NCI-H1436 (cell line): ENCODE measurements around the gene PTPRF.

Experiments used
- DNase-seq: peaks from one replicate; lab custom pipeline; 2025; lab: John Stamatoyannopoulos, UW

PTPRF gene

DNA sequence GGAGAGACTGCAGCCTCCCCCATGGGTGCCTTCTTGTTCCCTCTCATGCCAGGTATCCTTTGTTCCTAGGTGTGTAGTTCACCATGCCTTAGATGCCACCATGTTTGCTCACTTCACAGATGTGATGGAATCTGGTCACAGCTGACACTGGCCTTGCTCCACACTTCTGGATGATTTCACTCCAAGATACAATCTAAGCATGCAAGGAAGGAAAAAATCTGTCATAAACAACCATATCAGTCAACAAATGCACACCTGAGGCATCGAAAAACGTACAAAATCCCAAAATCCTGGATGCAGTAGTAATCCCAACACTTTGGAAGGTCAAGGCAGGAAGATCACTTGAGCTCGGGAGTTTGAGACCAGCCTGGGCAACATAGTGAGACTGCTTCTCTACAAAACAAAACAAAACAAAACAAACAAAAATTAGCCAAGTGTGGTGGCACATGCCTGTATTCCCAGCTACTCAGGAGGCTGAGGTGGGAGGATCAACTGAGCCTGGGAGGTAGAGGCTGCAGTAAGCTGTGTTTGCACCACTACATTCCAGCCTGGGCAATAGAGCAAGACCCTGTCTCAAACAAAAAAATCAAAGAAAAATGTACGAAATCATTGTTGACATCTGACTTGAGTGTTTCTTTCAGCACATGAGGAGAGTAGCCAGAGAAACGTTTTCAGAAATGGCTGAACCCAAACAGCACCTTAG, 17.1 kb upstream of the PTPRF start:
- no peak for DNase-seq

DNA sequence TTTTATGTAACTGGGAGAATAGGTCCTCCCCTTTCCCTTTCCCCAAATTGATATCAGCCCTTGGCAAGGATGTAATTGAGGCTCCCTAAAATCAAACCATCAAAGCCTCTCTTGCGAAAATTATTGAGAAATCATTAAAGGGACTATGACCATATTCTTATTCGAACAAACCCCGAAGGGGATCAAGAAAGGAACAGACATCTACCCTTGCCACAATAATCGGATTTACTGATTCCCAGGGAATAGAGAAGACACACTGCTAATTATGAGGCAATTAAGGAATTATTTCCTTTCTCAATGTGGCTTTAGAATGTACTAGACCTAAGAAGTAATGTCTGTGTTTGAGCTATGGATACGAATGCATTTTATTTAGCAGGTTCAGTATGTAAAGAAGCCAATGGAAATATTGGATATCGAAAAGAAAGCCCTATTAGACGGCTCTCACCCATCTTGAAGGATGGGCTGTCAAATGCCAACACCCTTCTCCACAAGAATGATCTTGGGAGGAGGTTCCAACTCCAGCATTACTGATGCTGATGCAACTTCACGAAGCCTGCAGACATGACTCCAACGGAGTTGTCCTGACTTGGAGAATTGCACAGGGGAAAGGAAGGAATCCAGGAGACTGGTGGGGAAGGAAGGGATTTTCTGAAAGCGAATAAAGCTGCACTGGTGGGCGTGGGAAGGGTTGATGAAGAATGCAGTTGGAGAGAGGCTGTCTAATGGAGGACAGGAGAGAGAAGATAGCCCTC, 11.6 kb upstream of the PTPRF start:
- no peak for DNase-seq

DNA sequence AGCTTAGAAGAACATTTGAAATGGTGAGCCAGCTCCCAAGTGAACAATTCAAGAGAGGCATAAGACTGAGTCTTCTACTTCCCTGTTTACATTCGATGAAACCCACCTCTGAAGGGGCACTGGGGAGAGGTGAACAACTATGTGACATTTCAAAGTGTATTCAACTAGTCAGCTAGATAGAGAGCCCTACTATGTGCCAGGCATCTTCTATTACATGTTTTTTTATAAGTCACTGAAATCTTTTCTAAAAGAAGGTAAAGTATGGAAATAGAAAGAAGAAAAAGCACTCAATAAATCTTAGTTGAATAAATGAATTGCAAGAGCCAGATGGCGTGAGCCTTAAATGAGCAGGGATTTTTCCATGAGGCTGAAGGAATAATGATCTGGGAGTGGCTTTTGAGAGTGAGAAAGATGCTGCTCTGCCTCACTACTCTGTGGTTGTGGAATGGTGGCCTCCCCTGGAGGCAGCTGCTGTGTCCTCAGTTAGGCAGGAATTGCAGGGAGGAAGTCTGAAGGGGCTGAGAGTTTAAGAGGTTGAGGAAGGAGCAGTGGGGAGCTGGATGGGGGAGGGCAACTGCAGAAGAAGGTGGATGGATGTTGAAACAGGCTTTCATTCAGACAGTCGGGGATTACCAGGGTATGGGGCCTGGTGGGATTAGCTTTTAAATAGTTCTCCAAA, 10.4 kb upstream of the PTPRF start:
- no peak for DNase-seq

DNA sequence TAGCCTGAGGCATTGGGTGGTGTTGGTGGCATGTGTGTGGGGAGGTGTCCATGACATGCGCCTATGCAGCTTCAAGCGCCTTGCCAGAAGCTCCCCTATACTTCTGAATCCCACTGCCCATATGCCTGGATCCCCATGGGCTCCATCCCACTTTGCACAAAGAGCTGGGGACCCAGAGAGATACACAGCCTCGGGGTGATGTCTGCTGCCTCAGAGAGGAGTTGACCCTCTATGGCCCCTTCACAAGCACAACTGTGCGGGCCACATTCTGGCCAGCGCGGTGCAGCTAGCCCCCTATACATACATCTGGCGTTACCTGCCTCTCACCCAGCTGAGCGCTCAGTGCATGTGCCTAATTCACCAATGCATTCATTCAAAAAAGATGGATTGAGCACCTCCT, 9.6 kb upstream of the PTPRF start:
- no peak for DNase-seq

DNA sequence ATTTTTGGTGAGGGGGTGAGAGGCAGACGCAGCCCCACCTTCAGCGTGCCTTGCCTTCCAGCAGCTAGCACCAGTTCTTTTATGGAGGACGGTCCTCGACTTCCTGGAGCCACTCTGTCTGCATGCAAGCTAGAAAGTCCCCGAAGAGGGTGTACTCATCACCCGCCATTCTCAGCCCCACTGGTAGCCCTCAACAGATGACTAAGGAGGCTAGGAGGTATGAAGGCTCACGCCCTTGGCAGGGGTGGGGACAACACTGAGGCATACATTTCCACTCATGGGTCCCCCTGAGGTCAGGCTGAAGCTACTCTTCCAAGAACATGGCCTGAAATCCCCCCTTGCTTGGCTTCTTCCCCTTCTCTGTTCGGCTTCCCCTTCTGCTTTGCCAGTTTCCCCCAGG, 8.9 kb upstream of the PTPRF start:
- DNase-seq = no peak

DNA sequence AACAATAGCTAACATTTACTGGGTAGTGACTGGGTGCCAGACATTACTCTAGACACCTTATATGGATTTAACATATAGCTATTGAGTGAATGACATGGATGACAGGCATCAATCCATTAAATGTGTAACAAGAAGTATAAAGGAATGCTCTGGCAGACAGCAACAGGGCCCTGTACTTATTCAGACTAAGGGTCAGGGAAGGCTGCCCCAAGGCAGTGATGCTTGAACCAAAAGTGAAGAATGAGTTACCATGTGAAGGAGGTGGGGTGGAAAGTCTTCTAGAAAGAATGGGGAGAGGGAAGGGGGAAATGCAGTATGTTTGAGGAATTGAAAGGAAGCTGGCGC, 8.3 kb upstream of the PTPRF start:
- DNase-seq = no peak

DNA sequence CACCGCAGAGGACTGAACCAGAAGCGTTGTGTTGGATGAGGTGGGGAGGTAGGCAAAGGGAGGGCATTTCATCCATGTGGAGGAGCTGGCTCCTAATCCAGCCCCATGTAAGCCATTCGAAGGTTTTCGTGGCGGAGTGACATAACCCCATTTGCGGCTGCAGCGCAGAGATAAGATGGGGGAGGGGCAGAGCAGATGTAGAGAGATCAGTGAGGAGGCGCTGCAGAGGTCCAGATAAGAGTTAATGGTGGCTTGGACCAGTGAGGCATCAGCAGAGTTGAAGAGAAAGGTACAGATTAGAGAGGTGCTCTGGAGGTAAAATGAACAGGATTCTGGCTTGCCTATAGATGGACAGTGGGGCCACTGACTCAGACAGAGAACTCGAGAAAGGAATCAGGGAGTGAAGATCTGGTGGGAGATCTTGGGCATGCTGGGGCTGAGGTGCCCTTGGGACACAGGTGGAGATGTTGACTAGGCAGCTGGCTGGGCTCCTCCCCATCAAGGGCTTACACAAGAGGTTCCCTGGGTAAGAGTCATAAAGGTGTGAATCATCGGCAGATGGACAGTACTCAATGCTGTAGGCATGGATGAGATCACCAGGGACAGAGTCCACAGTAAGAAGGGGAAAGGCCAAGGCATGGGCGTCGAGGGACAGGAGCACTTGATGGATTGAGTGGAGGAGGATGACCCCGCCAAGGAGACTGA, 7.8 kb upstream of the PTPRF start:
- DNase-seq = no peak

DNA sequence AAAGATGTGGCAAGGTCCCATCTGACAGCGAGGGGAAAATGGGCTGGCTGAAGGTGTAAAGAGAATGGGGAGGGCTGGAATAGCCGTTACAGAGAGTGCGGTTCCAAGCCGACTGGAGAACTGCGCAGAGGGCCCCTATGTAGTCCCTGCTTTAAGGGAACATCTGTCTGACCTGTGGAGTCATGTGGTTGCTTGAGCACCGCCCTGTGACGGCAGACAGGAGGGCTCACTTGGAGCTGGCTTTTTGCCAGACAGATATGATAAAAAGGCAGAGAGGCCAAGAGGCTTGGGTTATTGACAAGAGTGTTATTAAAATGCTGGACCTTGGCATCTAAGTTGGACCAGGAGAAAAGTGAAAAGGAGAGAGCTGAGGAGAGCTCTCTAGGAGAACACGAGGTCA, 5.9 kb upstream of the PTPRF start:
- DNase-seq = no peak

DNA sequence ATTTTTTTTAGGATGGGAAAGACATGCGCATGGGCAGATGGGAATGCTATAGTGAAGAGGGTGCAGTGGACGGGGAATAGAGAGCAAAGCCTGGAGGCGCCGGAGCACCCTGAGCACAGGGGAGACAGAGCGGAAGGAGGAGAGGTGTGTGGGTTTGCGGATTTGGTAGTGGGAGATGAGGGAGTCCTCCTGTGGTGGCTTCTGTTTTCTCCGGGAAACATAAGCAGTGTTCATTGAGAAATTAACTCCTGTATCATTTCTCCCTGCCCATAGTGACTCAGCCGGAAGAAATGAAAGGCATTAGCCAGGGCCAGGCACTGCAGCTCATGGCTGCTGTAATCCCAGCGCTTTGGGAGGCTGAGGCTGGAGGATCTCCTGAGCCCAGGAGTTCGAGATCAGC, 4.7 kb upstream of the PTPRF start:
- no peak for DNase-seq

DNA sequence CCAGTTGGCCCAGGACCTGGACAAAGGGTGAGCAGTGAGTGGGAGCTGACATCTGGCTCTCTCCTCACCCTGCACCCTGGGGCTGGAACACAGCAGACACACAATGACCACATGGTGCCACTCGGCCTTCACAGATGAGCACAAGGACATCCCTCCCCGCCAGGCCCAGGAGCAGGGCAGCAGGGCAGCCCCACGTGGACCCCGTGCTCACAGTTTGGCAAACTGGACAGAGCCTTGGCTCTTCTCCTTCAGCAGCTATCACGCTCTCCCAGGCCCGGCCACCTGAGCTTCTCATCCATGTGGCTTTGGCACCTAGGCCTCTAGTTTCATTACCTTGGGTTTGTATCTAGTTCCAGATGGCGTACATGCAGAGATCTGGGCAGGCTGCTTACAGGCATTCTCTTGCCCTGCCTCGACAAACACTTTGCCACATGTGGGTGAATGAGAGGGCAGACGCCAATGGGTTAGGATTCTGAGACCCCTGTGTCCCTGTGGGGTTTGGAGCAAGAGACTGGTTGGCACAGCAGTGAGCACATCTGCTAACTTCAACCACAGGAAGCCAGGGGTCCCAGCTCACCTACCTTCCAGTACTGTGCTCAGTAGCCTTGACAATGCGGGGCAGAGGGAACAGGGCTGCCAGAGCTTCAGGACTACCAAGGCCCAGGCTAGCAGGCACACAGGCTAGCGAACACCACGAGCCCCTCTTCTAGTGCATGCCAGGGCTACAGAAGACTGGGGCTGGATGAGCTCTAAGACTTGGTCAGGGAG, 3.4 kb upstream of the PTPRF start:
- no peak for DNase-seq

DNA sequence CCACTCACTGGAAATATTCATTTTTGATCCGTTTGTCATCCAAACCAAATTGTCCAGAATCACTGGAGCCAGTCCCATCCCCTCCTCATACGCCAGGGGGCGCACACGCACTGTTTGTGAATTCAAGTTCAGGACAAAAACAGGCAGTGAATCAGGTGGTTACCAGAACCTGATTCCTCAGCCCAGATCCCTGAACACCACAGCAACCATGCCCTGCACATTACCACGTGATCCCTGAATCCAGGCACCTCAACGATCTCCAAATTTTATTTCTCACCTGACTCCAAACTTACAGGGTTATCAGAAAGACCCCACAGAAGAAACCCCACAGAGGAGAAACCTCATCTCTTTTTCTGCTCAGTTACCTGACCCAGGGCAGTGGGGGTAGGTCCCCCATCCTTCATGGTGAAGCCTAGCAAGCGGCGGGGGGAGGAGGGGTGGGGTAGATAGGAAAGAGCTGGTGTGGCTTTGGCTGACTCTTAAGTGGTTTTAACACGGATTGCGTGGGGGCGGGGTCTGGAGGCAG, 1.4 kb upstream of the PTPRF start:
- peak; percentile 84 for DNase-seq

DNA sequence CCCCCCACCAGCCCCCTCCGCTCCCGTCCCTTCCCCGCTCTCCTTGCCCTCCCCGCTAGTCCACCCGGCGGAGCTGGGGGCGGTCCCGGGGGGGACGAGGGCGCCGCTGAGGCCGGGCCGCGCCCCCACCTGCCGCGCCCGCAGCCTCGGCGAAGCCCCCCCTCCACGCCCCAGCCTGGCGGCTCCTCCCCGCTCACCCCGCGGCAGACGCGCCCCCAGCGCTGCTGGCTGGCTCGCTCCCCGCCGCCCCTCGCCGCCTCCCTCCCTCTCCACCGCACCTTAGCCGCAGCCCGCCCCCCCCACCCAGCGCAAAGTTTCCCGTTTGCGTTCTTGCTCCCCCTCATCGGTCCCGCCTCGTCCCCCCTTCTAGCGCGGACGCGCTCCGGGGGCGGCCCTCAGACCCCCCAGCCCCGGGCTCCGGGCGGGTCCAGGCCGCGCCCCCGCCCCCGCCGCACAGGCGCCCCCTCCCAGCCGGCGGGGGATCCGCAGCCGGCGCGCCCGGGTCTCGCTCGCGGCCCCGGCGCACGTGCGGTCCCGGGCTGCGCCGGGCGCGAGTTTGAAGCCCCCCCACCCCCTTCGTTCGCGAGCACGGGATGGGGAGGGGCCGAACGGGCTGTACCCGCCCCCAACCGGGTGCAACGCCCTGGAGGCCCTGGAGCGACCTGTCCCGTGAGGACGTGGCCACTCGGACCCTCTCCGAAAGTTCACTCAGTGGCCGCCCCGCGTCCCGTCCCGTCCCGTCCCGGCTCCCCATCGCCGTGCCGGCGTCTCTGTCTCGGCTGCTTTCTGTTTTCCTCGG, 623 bp downstream of the PTPRF start:
- peak; percentile 30 for DNase-seq

DNA sequence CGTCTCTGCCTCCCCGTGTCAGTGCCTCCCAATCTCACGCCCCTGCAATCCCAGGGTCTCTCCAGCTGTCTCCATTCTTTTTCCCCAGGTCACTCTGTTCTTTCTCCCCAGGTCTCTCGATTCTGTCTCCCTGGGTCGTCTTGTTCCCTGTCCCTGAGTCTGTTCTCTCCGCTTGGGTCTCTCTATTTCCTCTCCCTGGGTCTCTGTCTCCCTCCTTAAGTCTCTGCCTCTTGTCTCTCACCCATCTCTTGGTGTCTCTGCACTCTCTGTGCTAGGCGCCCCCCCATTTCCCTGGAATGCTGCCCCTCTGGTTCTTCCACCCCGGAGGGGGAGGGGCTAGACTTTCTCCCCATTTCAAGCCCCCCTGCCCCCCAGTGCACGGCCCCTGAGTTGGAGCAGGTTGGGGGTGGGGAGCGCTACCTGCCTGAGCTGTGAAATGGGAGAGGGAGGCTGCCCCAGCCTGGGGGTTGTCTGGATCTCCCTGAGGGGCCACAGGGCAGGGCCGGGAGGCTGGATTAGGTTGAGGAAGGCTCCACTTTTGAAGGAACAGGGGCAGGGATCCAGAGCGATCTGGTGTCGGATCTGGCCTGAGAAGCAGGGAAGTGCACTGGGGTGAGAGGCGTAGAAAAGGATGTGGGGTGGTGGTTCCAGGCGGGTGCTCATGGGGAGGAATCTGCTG, 1.4 kb downstream of the PTPRF start:
- DNase-seq = no peak

DNA sequence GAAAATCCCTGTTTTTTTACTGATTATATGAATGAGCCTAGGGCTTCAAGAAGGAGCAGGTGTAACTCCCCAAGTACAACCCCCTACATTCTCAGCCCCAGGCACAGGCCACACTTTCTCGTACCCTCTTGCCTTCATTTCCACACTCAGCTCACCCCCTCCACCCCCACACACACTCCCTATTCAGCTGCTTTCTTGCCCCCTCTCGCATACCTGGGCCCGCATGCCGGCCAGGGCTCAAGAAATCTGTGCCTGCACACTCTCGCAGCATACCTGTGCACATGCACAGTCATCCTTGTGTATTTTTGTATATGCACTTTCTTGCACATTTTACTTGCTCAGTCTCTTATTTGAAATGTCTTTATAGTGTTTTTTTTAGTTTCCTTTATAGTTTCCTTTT, 2.0 kb downstream of the PTPRF start:
- no peak for DNase-seq

DNA sequence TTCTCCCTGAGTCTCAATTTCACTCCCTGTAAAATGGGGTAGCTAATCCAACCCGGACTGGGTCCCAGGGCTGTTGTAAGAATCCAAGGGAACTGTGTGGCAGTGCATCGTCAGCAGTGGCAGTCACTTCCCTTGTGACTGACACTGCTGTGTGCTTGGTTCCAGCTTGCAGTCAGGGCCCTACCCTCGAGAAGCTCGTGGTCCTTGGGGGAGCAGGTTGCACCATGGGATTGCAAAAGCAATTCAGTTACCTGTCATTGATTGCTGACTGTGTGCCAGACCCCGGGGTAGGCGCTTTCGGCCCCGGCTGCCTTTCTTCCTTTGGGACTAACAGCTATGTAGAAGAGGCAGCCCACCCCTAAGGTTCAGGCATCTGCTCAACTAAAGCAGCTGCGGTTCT, 2.9 kb downstream of the PTPRF start:
- DNase-seq = no peak

DNA sequence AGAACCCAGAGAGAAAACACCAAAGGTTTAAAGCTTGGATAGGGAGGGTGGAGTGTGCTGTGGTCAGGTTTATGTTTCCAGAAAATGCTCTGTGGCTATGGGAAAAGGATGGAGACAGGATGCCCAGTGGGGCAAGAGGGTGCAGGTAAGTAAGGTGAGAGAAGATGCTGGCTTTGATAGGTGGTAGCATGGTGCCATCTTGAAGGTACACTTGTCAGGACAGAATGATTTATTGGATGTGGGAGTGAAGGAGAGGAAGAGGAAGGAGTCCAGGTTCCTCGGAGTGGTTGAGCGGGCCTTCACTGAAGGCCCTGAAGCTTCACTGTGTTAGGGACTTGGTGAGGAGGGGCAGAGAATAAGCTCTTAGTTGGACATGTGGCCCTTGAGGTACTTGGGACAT, 3.6 kb downstream of the PTPRF start:
- no peak for DNase-seq

DNA sequence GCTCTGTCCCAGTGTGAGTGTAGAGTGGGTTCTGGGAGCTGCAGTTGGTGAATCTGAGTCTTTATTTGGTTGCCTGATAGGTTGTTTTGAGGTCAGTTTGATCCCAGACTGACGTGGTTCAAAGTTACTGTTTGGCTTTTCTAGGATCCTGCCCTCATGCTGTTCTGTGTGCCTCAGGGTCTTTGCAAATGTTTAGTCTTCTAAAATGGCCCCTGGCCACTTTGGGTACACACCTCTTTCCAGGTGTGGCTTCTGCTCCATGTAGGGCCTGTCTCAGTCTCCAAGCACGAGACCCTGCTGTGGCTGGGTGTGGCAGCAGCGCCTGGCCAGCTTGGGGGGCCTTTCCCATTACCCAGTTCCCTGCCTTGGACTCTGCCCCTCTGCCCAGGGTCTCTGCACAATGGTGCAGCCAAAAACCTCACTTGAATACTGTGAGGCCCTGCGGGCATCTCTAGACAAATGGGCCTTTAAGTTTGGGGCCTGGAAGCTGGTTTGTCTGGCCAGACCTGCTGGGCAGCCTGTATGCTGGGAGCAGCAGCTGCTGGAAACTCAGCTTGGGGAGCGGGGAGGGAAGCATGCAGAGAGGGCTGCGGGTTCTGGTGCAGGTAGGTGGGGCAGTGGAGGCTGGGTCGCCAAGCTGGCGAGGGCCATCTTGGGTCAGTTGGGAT, 5.6 kb downstream of the PTPRF start:
- no peak for DNase-seq

DNA sequence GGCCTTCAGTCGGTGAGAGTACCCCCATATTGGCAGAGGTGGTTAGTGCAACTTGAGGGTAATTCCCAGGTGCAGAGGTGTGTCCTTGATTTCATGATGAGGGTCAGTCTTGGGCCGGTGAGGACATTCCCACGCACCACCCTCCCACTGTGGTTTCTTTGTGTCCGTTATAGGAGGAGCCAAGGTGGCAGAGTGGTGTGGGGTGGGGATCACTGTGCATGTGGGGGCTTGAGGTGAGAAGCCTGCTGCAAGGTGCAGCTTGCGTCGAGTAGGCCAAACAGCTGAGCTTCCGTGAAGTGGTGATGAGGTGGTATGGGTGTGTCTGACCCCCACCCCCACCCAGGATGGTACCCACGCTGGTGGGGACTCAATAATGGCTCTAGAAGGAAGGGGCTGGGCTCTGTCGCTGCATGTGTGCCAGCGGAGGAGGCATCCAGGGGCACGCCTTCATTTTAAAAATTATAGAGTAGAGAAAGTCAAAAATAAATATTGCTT, 6.2 kb downstream of the PTPRF start:
- no peak for DNase-seq

DNA sequence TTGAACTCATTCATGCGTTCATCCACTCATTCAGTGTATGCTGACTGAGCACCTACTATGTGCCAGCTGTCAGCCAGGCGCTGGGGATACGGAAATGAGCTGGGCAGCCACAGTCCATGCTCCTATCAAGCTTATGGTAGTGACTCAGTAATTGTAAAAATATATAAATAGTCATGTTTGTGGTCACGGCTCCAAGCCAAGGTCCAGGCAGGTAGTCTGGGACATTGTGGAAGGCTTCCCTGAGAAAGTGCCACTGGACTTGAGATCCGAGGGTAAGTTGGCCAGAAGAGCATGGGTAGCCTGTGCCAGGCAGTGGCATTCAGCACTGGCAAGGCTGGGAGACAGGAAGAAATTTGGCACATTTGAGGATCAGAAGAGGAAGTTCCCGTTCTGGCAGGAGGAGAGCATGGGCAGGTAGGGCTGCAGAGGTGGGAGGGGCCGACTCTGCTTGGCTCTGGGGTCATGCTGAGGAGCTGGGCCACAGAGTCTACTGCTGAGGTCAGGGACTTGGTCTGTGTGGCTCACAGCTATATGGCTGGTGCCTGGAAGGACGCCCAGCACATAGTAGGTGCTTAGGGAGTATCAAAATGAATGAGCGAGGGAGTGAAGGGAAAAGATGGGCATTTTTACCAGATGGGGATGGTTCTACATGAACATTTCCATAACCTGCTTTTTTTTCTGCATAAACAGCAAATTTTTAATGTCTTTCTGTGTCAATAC, 6.9 kb downstream of the PTPRF start:
- no peak for DNase-seq
